D721Med (cell line): ENCODE results near the gene SYNE2.

Source experiments
- DNase-seq: peaks from one replicate; pipeline ENCODE4 v3.0.0; 2011; ENCODE audit warnings: low spot score; ENCODE audit not compliant: insufficient read length
- FAIRE-seq: peaks from 2 replicates; lab custom pipeline; 2011; peaks lifted over from hg19 to GRCh38; lab: Jason Lieb, UNC
- TF ChIP-seq, protein P1 (sequence below): IDR thresholded peaks from 2 replicates; pipeline ENCODE4 v1.5.1; 2012; ENCODE audit warnings: mild to moderate bottlenecking, control low read depth; ENCODE audit not compliant: insufficient read depth; ENCODE audit errors: missing control alignments

The SYNE2 gene

DNA sequence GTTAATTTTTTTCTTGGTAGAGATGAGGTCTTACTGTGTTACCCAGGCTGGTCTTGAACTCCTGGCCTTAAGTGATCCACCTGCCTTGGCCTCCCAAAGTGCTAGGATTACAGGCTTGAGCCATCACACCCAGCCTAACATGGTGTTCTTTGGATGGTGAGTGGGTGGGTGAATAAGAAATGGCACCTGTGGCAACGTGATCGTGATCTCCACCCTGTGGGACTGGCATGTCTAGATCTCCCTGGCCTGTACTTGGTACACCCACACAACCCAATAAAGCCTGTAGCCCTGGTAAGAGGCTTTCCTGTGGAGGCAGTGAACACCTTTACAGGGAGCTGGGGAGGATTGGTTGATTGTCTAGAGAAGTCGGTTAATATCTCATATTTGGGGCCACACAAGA lies 25.2 kb downstream of the SYNE2 start:
- no peak for DNase-seq

DNA sequence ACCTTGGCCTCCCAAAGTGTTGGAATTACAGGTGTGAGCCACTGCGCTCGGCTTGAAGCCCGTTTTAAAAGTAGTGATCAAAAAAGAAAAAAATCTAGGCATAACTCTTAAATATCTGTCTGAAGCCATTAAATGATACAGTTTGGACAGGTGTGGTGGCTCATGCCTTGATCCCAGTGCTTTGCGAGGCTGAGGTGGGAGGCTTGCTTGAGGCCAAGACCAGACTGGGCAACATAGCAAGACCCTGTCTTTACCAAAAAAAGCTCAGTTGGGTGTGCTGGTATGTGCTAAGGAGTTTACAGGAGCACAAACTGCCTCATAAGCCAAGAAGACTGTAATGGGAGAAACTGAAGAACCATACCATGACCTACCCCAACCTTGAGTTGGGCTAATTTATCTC lies 26.0 kb downstream of the SYNE2 start:
- DNase-seq = no peak
- FAIRE-seq = no peak
- TF ChIP-seq, protein P1, sequence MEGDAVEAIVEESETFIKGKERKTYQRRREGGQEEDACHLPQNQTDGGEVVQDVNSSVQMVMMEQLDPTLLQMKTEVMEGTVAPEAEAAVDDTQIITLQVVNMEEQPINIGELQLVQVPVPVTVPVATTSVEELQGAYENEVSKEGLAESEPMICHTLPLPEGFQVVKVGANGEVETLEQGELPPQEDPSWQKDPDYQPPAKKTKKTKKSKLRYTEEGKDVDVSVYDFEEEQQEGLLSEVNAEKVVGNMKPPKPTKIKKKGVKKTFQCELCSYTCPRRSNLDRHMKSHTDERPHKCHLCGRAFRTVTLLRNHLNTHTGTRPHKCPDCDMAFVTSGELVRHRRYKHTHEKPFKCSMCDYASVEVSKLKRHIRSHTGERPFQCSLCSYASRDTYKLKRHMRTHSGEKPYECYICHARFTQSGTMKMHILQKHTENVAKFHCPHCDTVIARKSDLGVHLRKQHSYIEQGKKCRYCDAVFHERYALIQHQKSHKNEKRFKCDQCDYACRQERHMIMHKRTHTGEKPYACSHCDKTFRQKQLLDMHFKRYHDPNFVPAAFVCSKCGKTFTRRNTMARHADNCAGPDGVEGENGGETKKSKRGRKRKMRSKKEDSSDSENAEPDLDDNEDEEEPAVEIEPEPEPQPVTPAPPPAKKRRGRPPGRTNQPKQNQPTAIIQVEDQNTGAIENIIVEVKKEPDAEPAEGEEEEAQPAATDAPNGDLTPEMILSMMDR = no peak

More for the DNA sequence above, 25.2 kb downstream of the SYNE2 start:
- FAIRE-seq = no peak
- TF ChIP-seq, protein P1 = no peak

DNA sequence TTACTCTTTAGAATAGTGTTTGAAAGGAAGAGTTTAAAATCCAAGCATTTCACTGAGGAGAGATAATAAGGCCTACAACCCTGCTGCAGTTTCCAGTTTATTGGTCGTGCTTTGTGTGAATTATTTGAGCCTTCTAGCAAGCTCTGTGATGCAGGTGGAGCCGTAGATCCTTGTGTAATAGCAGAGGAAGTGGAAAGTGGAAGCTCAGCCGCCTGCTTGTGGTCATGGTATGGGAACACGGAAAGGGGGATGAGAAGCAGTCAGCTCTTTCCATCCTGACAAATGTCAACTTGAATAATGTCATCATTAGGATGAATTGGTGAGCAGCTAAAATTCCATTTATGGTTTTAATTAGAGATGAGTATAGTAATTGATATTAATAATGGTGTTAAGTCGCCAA lies 29.1 kb downstream of the SYNE2 start:
- DNase-seq = no peak
- TF ChIP-seq, protein P1 = no peak
- FAIRE-seq = no peak

DNA sequence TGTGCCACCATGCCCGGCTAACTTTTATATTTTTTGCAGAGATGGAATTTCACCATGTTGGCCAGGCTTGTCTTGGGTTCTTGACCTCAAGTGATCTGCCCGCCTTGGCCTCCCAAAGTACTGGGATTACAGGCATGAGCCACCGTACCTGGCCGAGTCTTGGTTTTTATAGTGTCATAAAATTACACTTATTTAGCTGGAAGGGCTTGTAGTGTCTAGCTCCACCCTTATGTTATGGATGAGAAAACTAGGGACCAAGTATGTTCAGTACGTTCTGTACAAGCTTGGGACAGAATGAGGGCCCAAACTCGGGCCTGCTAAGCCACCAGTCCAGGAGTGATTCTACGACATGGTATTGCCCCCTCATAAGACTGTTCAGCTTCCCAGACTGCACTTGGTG lies 35.1 kb downstream of the SYNE2 start:
- TF ChIP-seq, protein P1 = no peak
- no peak for FAIRE-seq
- DNase-seq = no peak

DNA sequence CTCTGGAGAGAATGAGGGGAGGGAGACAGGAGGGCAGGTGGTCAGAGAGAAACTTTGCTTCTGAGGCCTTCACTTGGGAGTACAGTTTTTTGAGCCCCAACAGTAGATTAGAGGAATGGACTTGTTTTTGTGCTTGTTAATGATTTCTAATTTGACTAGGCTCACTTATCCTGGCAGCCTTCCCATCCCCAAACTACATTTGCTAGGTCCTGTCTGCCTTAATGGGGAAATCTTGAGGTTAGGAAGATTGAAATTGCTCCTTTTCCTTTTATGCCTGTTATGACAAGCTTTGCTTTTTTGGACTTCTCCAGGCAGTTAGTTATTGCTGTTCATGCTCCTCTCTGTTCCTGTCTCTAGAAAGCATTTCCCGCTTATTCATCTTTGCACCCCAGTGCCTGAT lies 37.7 kb downstream of the SYNE2 start:
- FAIRE-seq = no peak
- DNase-seq = no peak
- TF ChIP-seq, protein P1 = no peak

DNA sequence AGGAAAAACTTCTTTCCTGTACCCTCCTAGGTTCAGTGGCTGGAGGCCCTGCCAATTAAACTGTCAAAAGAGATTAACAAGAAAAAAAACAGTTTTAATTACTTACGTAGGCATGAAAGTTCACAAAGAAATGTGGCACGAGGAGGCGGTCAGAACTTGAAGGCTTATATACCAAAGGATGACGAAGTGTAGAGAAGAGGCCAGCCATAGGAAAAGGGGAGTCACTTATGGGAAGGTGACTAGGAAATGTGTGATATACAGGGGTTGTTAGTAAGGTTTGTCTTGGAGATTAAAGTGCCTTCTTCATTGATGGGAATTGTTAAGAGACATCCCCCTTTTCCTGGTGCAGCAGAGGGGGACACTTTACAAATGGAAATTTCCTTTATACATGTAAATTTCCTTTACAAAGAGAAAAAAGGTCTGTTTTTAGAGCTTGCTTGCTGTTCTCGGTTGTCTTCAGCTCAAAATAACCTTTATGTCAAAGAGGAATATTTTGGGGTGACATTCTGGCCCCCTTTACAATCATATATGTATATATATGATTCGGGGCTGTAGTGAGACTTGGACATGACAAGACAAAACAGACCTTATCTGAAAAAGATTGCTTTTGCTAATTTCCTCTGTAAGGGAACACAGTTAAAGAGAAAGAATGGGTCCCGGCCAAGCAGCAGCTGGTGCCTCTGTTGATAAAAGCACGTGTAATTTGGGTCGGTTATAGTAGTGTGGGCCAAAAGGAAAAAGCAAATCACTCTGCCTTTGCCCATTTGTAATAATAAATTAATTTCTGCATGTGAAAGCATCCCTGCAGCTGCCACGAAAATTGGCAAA lies 38.6 kb downstream of the SYNE2 start:
- FAIRE-seq = no peak
- TF ChIP-seq, protein P1 = no peak
- DNase-seq = no peak

DNA sequence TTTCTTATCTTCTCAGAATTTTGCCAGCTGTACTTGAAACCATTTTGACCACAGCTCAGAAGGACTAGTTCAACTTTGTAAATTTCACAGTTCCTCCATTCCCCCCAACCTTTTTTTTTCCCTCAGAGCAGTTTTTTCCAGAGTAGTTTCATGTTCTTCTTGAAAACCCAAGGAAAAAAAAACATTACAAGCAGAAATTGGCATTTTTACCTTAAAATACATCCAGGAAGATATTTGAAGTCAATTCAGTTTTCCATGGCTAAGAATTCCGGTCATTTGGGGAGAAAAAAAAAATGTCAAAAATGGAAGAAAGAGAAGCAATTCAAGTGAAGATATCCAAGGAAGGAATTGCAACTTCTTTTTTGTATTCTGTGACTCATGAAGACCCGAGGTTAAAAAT lies 39.5 kb downstream of the SYNE2 start:
- FAIRE-seq (no peak), DNase-seq (no peak)
- TF ChIP-seq, protein P1 = no peak
